ENCODE results near the gene RGS12. TPM values are rescaled to one million over a fixed set of nuclear protein-coding genes. Genes with fewer than 3 reads are reported as not detected.
A peak's percentile ranks its signal among the peaks of the same experiment; 100 is the strongest.

The RGS12 gene
- total and polyA plus RNA-seq, 2 experiments from 2014 or later = 8.0 to 19.0 TPM

DNA sequence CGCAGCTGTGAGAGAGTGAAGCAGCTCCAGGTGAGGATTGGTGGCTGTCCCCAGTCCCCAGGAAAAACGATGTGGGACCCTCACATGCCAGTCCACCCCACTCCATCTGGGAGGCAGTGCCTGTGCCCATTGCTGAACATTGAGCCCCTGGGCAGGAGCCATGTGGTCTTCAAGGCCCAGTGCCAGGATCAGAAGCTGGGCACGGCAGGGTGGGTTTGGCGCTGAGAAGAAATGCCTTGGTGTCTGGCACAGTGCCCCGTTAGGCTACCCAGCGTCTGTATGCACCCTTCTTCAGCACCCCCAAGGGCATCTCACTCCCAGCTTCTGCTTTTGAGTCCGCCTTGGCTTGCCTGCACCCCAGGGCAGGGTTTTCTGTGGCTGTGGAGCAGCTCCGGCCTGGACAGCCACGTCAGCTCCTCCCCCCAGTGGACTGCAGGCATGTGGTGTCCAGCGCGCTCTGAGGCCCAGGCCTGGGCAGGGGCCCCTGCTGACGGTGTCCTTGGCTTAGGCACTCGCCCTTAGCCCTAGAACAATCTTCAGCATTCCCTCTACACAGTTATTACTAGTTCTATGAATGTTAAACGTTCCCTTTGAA, 28.6 kb downstream of the RGS12 start:
- peaks cover 3% of the 10 kb centered on the region; the same call in 2 of the 3 replicates for H3K36me3 Mint-ChIP-seq (ENCODE audit: low read depth)
- Histone ChIP-seq H3K27me3 (ENCODE audit: insufficient read depth) (no peaks in the 10 kb centered on the region), H2AFZ (no peak overlapping the region), H3F3A (replicated peaks; ENCODE audit: low read depth) (no peaks in the 10 kb centered on the region), H3K79me2 (replicated peaks; ENCODE audit: insufficient read depth) (peaks cover 9% of the 10 kb centered on the region; the same call in 1 of the 2 replicates), H3K27ac (ENCODE audit: low read depth) (no peak overlapping the region), H3K4me1 (ENCODE audit: insufficient read depth) (peaks cover 6% of the 10 kb centered on the region; the same call in 1 of the 2 replicates), H3K4me3 (no peak overlapping the region), H3K9me2 (ENCODE audit: insufficient read depth) (no peaks in the 10 kb centered on the region), H3K36me3 (ENCODE audit: insufficient read depth) (no peaks in the 10 kb centered on the region), H4K20me1 (replicated peaks; ENCODE audit: insufficient read depth) (no peaks in the 10 kb centered on the region; the same call in 1 of the 2 replicates), H3K4me2 (no peak overlapping the region)
- no peaks in the 10 kb centered on the region; the same call in 2 of the 3 replicates for H3K9me3 Mint-ChIP-seq
- no peak for TF ChIP-seq CREB1 (CRISPR knock-in tag; IDR thresholded peaks at IDR 0.05; ENCODE audit: low read depth)
- H3K4me3 Mint-ChIP-seq = no peak overlapping the region
- DNase-seq (ENCODE audit: low spot score) = no peak
- H3K27me3 Mint-ChIP-seq (ENCODE audit: insufficient read depth, low read depth, poor library complexity) = peaks cover 16% of the 10 kb centered on the region
- H3K4me1 Mint-ChIP-seq = peaks cover 32% of the 10 kb centered on the region
- ATAC-seq = no peak
- H3K27ac Mint-ChIP-seq = no peak overlapping the region

DNA sequence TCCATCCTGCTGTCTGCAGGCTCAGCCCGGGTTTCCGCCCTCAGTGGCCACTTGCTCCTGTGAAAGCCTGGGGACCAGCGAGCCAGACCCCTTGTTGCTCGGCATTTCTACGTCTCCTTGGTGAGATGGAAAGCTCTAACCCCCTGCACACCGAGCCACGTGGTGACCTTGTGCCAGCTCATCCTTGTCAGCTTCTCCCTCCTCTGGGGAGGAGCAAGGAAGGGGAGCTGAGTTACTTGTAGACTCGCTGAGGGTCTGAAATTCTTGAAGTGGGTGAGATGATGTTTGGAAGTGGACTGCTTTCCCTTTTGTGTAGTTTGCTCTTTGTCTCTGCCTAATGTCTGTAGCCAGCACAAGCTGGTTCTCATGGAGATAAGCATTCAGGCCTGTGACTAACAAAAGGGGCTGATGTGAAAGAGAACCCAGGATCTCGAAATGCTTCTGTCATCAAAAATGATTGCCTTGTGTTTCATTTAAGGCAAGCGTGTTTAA, 29.3 kb downstream of the RGS12 start:
- no peaks in the 10 kb centered on the region for H3K36me3 ChIP-seq (ENCODE audit: insufficient read depth)
- H3F3A ChIP-seq (replicated peaks; ENCODE audit: low read depth) = no peaks in the 10 kb centered on the region
- H2AFZ ChIP-seq = no peak overlapping the region
- H3K79me2 ChIP-seq (replicated peaks; ENCODE audit: insufficient read depth) = peaks cover 9% of the 10 kb centered on the region; the same call in 1 of the 2 replicates
- H3K9me3 Mint-ChIP-seq = no peaks in the 10 kb centered on the region; the same call in 2 of the 3 replicates
- no peaks in the 10 kb centered on the region for H3K27me3 ChIP-seq (ENCODE audit: insufficient read depth)
- H3K9me2 ChIP-seq (ENCODE audit: insufficient read depth) = no peaks in the 10 kb centered on the region
- no peak overlapping the region for H3K4me3 ChIP-seq
- peaks cover 6% of the 10 kb centered on the region; the same call in 1 of the 2 replicates for H3K4me1 ChIP-seq (ENCODE audit: insufficient read depth)
- H3K4me2 ChIP-seq = no peak overlapping the region
- peaks cover 2% of the 10 kb centered on the region; the same call in 2 of the 3 replicates for H3K36me3 Mint-ChIP-seq (ENCODE audit: low read depth)
- ATAC-seq (peak; percentile 4; the same call in 1 of the 3 replicates), DNase-seq (ENCODE audit: low spot score) (peak; percentile 44)
- H4K20me1 ChIP-seq (replicated peaks; ENCODE audit: insufficient read depth) = no peaks in the 10 kb centered on the region; the same call in 1 of the 2 replicates
- no peak overlapping the region for H3K27ac Mint-ChIP-seq
- H3K4me1 Mint-ChIP-seq = peaks cover 32% of the 10 kb centered on the region
- no peak overlapping the region for H3K27ac ChIP-seq (ENCODE audit: low read depth)
- H3K4me3 Mint-ChIP-seq = no peak overlapping the region
- peaks cover 14% of the 10 kb centered on the region for H3K27me3 Mint-ChIP-seq (ENCODE audit: insufficient read depth, low read depth, poor library complexity)
- TF ChIP-seq, protein P1, sequence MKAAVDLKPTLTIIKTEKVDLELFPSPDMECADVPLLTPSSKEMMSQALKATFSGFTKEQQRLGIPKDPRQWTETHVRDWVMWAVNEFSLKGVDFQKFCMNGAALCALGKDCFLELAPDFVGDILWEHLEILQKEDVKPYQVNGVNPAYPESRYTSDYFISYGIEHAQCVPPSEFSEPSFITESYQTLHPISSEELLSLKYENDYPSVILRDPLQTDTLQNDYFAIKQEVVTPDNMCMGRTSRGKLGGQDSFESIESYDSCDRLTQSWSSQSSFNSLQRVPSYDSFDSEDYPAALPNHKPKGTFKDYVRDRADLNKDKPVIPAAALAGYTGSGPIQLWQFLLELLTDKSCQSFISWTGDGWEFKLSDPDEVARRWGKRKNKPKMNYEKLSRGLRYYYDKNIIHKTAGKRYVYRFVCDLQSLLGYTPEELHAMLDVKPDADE (IDR thresholded peaks at IDR 0.05) = no peak
- TF ChIP-seq, protein P2, sequence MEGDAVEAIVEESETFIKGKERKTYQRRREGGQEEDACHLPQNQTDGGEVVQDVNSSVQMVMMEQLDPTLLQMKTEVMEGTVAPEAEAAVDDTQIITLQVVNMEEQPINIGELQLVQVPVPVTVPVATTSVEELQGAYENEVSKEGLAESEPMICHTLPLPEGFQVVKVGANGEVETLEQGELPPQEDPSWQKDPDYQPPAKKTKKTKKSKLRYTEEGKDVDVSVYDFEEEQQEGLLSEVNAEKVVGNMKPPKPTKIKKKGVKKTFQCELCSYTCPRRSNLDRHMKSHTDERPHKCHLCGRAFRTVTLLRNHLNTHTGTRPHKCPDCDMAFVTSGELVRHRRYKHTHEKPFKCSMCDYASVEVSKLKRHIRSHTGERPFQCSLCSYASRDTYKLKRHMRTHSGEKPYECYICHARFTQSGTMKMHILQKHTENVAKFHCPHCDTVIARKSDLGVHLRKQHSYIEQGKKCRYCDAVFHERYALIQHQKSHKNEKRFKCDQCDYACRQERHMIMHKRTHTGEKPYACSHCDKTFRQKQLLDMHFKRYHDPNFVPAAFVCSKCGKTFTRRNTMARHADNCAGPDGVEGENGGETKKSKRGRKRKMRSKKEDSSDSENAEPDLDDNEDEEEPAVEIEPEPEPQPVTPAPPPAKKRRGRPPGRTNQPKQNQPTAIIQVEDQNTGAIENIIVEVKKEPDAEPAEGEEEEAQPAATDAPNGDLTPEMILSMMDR (conservative IDR thresholded peaks at IDR 0.05; ENCODE audit: low read depth in 2 of 2) = no peak
- TF ChIP-seq POLR2AphosphoS5 (IDR thresholded peaks at IDR 0.05; ENCODE audit: low read depth) (no peak), NANOG (IDR thresholded peaks at IDR 0.05; ENCODE audit: borderline replicate concordance) (no peak), JUNB (IDR thresholded peaks at IDR 0.05; ENCODE audit: unreplicated experiment) (no peak), EZH2 (IDR thresholded peaks at IDR 0.05; ENCODE audit: low read depth, unreplicated experiment) (no peak), ZNF331 (CRISPR knock-in tag; IDR thresholded peaks at IDR 0.05; ENCODE audit: low read depth) (no peak), EZH2phosphoT487 (IDR thresholded peaks at IDR 0.05; ENCODE audit: unreplicated experiment) (no peak), ZNF114 (CRISPR knock-in tag; IDR thresholded peaks at IDR 0.05) (no peak), STAT1 (IDR thresholded peaks at IDR 0.05; ENCODE audit: unreplicated experiment) (no peak), CREB1 (CRISPR knock-in tag; IDR thresholded peaks at IDR 0.05; ENCODE audit: low read depth) (no peak)
- TF ChIP-seq, protein P3, sequence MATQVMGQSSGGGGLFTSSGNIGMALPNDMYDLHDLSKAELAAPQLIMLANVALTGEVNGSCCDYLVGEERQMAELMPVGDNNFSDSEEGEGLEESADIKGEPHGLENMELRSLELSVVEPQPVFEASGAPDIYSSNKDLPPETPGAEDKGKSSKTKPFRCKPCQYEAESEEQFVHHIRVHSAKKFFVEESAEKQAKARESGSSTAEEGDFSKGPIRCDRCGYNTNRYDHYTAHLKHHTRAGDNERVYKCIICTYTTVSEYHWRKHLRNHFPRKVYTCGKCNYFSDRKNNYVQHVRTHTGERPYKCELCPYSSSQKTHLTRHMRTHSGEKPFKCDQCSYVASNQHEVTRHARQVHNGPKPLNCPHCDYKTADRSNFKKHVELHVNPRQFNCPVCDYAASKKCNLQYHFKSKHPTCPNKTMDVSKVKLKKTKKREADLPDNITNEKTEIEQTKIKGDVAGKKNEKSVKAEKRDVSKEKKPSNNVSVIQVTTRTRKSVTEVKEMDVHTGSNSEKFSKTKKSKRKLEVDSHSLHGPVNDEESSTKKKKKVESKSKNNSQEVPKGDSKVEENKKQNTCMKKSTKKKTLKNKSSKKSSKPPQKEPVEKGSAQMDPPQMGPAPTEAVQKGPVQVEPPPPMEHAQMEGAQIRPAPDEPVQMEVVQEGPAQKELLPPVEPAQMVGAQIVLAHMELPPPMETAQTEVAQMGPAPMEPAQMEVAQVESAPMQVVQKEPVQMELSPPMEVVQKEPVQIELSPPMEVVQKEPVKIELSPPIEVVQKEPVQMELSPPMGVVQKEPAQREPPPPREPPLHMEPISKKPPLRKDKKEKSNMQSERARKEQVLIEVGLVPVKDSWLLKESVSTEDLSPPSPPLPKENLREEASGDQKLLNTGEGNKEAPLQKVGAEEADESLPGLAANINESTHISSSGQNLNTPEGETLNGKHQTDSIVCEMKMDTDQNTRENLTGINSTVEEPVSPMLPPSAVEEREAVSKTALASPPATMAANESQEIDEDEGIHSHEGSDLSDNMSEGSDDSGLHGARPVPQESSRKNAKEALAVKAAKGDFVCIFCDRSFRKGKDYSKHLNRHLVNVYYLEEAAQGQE (IDR thresholded peaks at IDR 0.05; ENCODE audit: unreplicated experiment) = no peak

Data from GM23338 (cell line).